Neural cell (in vitro differentiated cells): ENCODE measurements around the gene MEIS1.
"Not testable (repeated sequence)": the region's sequence is repeated elsewhere in the genome, so short reads cannot be mapped to it uniquely, and the experiment has no call there.

ENCODE experiments used
- EZH2 ChIP-seq: fragments of 200-600, 300-800 bp; shearing (Covaris generic), sonication (generic); IDR thresholded peaks from 2 replicates; pipeline ENCODE4 v1.6.1; 2014; ENCODE audit warnings: antibody characterized with exemption, low read length, borderline replicate concordance, mild to moderate bottlenecking; ENCODE audit not compliant: insufficient read depth, poor library complexity, severe bottlenecking
- POLR2AphosphoS5 ChIP-seq: IDR thresholded peaks from 2 replicates; pipeline ENCODE4 v1.6.1; 2012
- RAD21 ChIP-seq: fragments of 450-650 bp; conservative IDR thresholded peaks from 2 replicates; pipeline ENCODE4 v1.6.1; 2014; ENCODE audit warnings: antibody characterized with exemption, mild to moderate bottlenecking, moderate library complexity
- SMC3 ChIP-seq: fragments of 450-650 bp; conservative IDR thresholded peaks from 2 replicates; pipeline ENCODE4 v1.6.1; 2014; ENCODE audit warnings: antibody characterized with exemption, mild to moderate bottlenecking, moderate library complexity; ENCODE audit not compliant: poor library complexity
- TF ChIP-seq, protein P1 (sequence below): fragments of 450-650 bp; IDR thresholded peaks from 2 replicates; pipeline ENCODE4 v1.5.1; 2014; ENCODE audit warnings: antibody characterized with exemption, mild to moderate bottlenecking, moderate library complexity; ENCODE audit not compliant: poor library complexity, severe bottlenecking

GRCh38 chr2:66391240-66391639 is 43.7 kb upstream of the MEIS1 start:
- TF ChIP-seq, protein P1, sequence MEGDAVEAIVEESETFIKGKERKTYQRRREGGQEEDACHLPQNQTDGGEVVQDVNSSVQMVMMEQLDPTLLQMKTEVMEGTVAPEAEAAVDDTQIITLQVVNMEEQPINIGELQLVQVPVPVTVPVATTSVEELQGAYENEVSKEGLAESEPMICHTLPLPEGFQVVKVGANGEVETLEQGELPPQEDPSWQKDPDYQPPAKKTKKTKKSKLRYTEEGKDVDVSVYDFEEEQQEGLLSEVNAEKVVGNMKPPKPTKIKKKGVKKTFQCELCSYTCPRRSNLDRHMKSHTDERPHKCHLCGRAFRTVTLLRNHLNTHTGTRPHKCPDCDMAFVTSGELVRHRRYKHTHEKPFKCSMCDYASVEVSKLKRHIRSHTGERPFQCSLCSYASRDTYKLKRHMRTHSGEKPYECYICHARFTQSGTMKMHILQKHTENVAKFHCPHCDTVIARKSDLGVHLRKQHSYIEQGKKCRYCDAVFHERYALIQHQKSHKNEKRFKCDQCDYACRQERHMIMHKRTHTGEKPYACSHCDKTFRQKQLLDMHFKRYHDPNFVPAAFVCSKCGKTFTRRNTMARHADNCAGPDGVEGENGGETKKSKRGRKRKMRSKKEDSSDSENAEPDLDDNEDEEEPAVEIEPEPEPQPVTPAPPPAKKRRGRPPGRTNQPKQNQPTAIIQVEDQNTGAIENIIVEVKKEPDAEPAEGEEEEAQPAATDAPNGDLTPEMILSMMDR: not testable (repeated sequence)
- not testable (repeated sequence) for TF ChIP-seq EZH2, POLR2AphosphoS5, SMC3, RAD21
